GM12878 (cell line): Measurements from ENCODE around the gene SPHK2. TPM values are rescaled to one million over a fixed set of nuclear protein-coding genes. Genes with fewer than 3 reads are reported as not detected.
A peak's percentile ranks its signal among the peaks of the same experiment; 100 is the strongest.

Experiments
- CEBPB ChIP-seq, 2 experiments: fragments of 150-350 bp in 1 of 2; IDR thresholded peaks; 2 replicates each; pipeline ENCODE4 v1.6.1; 2012 to 2014; ENCODE audit warnings: low read depth in 2 of 2, low read length in 2 of 2, borderline replicate concordance in 1 of 2, inconsistent platforms in 1 of 2
- E2F8 ChIP-seq: fragments of 450-650 bp; IDR thresholded peaks from 2 replicates; pipeline ENCODE4 v1.6.1; 2018; ENCODE audit warnings: mild to moderate bottlenecking, low read depth, moderate library complexity; ENCODE audit not compliant: partially characterized antibody
- GABPA ChIP-seq: IDR thresholded peaks from 2 replicates; pipeline ENCODE4 v1.6.1; 2014; ENCODE audit warnings: antibody characterized with exemption, low read depth, mild to moderate bottlenecking, inconsistent platforms
- IRF5 ChIP-seq: fragments of 450-650 bp; IDR thresholded peaks from 2 replicates; pipeline ENCODE4 v1.6.1; 2017; ENCODE audit warnings: borderline replicate concordance
- MTA2 ChIP-seq: fragments of 450-650 bp; IDR thresholded peaks from 2 replicates; pipeline ENCODE4 v1.6.1; 2016; ENCODE audit warnings: low read depth, mild to moderate bottlenecking, moderate library complexity
- NFXL1 ChIP-seq: fragments of 450-650 bp; IDR thresholded peaks from 2 replicates; pipeline ENCODE4 v1.6.1; 2017; ENCODE audit warnings: antibody characterized with exemption, mild to moderate bottlenecking, borderline replicate concordance
- NFYA ChIP-seq: IDR thresholded peaks from 2 replicates; pipeline ENCODE4 v1.6.1; 2011; ENCODE audit warnings: low read depth, mild to moderate bottlenecking, low read length, improper control_type of control experiment, borderline replicate concordance
- RB1 ChIP-seq: fragments of 450-650 bp; formaldehyde crosslinking; IDR thresholded peaks from 2 replicates; pipeline ENCODE4 v1.6.1; 2017; ENCODE audit warnings: mild to moderate bottlenecking, borderline replicate concordance
- RELA ChIP-seq: fragments of 450-650 bp; IDR thresholded peaks from 2 replicates; pipeline ENCODE4 v1.8.0; 2014; ENCODE audit warnings: borderline replicate concordance; ENCODE audit not compliant: partially characterized antibody
- ZNF207 ChIP-seq: fragments of 450-650 bp; IDR thresholded peaks from 2 replicates; pipeline ENCODE4 v1.6.1; 2014; ENCODE audit warnings: antibody characterized with exemption, mild to moderate bottlenecking, borderline replicate concordance
- polyA plus RNA-seq, 11 experiments: library from polyadenylated mRNA; depleted of rRNA in 4 of 11; unstranded in 6 of 11; stranded (reverse) in 5 of 11; fragments of >200 nt; fragmentation: Nextera tagmentation in 4 of 11; fragmentation: Illumina TruSeq in 1 of 11; extraction: Ambion mirVana in 4 of 11; extraction: Trizol in 1 of 11; gene quantifications; 1 replicate in 1 of 11; 2 replicates in 10 of 11; pipeline versions ENCODE4 v1.2.1 to v1.2.3, GENCODE V29; 2011 to 2016; ENCODE audit warnings: inconsistent platforms in 2 of 11, missing spikeins in 2 of 11, low read depth in 1 of 11
- total RNA-seq, 4 experiments: library from RNA; depleted of rRNA in 3 of 4; stranded (reverse); fragments of >200 nt in 3 of 4; fragmentation: Illumina TruSeq in 1 of 4; extraction: Trizol in 1 of 4; gene quantifications; 2 replicates each; pipeline versions ENCODE4 v1.2.1 to v1.2.3, GENCODE V29; 2013 to 2021
- TF ChIP-seq, protein P1 (sequence below): IDR thresholded peaks from 2 replicates; pipeline ENCODE4 v1.6.1; 2012; ENCODE audit warnings: mild to moderate bottlenecking, low read depth, low read length
- TF ChIP-seq, protein P2 (sequence below): fragments of 450-650 bp; IDR thresholded peaks from 2 replicates; pipeline ENCODE4 v1.6.1; 2016; ENCODE audit warnings: mild to moderate bottlenecking, moderate library complexity, borderline replicate concordance

SPHK2 gene
- total and polyA plus RNA-seq, 10 of the 15 experiments (the other 5 are each of a cell fraction or from before 2014, with no cell fraction given), result 0.37 to 40.5 (median 11.2) TPM

- TF ChIP-seq IRF5 (no peak), RB1 (no peak), NFYA (no peak), CEBPB (IDR thresholded peaks at IDR 0.05; ENCODE audit: borderline replicate concordance in 1 of 2, low read depth in 2 of 2, low read length in 2 of 2) (no peak), MTA2 (no peak), RELA (no peak), E2F8 (no peak), ZNF207 (0 out of 2 replicates have a peak, but pooled peaks have one; percentile 47), NFXL1 (no peak), GABPA (no peak)
- TF ChIP-seq, protein P1, sequence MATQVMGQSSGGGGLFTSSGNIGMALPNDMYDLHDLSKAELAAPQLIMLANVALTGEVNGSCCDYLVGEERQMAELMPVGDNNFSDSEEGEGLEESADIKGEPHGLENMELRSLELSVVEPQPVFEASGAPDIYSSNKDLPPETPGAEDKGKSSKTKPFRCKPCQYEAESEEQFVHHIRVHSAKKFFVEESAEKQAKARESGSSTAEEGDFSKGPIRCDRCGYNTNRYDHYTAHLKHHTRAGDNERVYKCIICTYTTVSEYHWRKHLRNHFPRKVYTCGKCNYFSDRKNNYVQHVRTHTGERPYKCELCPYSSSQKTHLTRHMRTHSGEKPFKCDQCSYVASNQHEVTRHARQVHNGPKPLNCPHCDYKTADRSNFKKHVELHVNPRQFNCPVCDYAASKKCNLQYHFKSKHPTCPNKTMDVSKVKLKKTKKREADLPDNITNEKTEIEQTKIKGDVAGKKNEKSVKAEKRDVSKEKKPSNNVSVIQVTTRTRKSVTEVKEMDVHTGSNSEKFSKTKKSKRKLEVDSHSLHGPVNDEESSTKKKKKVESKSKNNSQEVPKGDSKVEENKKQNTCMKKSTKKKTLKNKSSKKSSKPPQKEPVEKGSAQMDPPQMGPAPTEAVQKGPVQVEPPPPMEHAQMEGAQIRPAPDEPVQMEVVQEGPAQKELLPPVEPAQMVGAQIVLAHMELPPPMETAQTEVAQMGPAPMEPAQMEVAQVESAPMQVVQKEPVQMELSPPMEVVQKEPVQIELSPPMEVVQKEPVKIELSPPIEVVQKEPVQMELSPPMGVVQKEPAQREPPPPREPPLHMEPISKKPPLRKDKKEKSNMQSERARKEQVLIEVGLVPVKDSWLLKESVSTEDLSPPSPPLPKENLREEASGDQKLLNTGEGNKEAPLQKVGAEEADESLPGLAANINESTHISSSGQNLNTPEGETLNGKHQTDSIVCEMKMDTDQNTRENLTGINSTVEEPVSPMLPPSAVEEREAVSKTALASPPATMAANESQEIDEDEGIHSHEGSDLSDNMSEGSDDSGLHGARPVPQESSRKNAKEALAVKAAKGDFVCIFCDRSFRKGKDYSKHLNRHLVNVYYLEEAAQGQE, result no peak
- TF ChIP-seq, protein P2, sequence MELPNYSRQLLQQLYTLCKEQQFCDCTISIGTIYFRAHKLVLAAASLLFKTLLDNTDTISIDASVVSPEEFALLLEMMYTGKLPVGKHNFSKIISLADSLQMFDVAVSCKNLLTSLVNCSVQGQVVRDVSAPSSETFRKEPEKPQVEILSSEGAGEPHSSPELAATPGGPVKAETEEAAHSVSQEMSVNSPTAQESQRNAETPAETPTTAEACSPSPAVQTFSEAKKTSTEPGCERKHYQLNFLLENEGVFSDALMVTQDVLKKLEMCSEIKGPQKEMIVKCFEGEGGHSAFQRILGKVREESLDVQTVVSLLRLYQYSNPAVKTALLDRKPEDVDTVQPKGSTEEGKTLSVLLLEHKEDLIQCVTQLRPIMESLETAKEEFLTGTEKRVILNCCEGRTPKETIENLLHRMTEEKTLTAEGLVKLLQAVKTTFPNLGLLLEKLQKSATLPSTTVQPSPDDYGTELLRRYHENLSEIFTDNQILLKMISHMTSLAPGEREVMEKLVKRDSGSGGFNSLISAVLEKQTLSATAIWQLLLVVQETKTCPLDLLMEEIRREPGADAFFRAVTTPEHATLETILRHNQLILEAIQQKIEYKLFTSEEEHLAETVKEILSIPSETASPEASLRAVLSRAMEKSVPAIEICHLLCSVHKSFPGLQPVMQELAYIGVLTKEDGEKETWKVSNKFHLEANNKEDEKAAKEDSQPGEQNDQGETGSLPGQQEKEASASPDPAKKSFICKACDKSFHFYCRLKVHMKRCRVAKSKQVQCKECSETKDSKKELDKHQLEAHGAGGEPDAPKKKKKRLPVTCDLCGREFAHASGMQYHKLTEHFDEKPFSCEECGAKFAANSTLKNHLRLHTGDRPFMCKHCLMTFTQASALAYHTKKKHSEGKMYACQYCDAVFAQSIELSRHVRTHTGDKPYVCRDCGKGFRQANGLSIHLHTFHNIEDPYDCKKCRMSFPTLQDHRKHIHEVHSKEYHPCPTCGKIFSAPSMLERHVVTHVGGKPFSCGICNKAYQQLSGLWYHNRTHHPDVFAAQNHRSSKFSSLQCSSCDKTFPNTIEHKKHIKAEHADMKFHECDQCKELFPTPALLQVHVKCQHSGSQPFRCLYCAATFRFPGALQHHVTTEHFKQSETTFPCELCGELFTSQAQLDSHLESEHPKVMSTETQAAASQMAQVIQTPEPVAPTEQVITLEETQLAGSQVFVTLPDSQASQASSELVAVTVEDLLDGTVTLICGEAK, result peak; percentile 65; the same call in 1 of the 2 replicates
These were observed 18.9 kb downstream of the SPHK2 start (continued) for GRCh38 chr19:48637948-48638830.
